ENCODE measurements around the gene EPB41L3. TPM values are rescaled to one million over a fixed set of nuclear protein-coding genes. Genes with fewer than 3 reads are reported as not detected.

The EPB41L3 gene
- total and polyA plus RNA-seq, 3 donors from 2014 or later = 152 to 403 (median 274) TPM

DNA sequence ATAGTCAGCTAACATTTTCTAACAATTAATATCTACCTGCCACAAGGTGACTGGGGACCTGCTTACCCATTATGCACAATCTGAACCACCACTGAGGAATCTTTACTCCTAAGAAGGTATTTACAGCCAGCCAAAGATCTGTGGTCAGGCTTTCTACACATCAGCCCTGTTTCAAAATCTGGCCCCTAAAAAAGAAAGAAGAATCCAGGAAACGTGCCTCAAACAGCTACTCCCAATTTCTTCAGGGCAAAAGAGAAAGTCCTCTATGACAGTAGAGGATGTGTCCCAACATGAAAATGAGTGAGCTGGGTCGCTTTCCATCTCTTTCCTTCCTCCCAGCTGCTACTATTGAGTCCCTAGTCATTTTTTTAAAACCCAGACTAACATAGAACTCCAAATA is 79.5 kb downstream of the EPB41L3 start:
- 80 to 87% methylated on average over 2 of the region's 2 CpGs for WGBS, 2 donors
- Histone ChIP-seq H3K4me1 (peaks cover 8% of the 10 kb centered on the region), H3K27ac (no peak overlapping the region), H3K36me3 (ENCODE audit: low read depth, missing control alignments) (no peaks in the 10 kb centered on the region), H3K27me3 (no peaks in the 10 kb centered on the region), H3K9me3 (no peaks in the 10 kb centered on the region), H3K4me3 (no peak overlapping the region)
- intact Hi-C loops (cut with DNase I; ENCODE audit: low total_unique reads) = no loop called here
- TF ChIP-seq, protein P1, sequence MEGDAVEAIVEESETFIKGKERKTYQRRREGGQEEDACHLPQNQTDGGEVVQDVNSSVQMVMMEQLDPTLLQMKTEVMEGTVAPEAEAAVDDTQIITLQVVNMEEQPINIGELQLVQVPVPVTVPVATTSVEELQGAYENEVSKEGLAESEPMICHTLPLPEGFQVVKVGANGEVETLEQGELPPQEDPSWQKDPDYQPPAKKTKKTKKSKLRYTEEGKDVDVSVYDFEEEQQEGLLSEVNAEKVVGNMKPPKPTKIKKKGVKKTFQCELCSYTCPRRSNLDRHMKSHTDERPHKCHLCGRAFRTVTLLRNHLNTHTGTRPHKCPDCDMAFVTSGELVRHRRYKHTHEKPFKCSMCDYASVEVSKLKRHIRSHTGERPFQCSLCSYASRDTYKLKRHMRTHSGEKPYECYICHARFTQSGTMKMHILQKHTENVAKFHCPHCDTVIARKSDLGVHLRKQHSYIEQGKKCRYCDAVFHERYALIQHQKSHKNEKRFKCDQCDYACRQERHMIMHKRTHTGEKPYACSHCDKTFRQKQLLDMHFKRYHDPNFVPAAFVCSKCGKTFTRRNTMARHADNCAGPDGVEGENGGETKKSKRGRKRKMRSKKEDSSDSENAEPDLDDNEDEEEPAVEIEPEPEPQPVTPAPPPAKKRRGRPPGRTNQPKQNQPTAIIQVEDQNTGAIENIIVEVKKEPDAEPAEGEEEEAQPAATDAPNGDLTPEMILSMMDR (IDR thresholded peaks at IDR 0.05) = no peak
- TF ChIP-seq POLR2A (IDR thresholded peaks at IDR 0.05) = no peak
- no peak for DNase-seq

DNA sequence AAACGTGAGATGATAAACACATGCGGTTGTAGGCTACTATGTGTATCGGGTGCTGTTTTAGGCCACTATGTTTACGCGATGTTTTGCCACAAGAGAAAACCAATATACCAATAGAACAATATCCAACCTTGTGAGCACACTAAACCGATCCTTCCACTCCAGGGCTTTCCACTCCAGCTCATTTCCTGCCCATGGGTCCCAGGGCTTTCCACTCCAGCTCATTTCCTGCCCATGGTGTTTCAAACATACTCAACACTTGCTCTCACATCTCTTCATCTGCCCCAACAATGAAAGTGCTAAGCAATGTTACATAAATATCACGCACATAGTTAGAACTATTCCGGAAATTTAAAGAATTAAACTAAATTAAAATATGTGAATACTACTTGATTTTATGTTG is 80.0 kb downstream of the EPB41L3 start:
- H3K27me3 ChIP-seq = no peaks in the 10 kb centered on the region
- intact Hi-C loops (cut with DNase I; ENCODE audit: low total_unique reads) = no loop called here

DNA sequence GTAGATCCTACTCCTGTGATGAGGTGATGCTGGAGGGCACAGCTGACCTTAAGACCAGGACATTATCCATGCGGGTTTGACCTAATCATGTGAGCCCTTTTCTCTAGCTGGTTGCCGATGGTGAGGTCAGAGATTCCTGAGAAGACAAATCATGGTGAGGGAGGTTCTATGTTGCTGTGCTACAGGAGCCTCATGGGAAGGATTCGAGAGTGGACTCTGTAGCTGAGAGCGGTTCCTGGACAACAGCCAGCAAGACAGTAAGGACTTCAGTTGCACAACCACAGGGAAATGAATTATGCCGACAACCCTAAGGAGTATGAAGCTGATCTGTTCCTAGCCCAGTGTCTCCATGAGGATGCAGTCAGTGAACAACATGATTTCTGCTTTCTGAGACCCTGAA is 80.4 kb downstream of the EPB41L3 start:
- intact Hi-C loops (cut with DNase I; ENCODE audit: low total_unique reads) = no loop called here
- 74 to 88% methylated on average over 5 of the region's 5 CpGs for WGBS, 2 donors
- H3K27ac ChIP-seq = no peak overlapping the region

More for the DNA sequence above, 80.0 kb downstream of the EPB41L3 start:
- 92 to 95% methylated on average over 8 of the region's 8 CpGs for WGBS, 2 donors
- peaks cover 8% of the 10 kb centered on the region for H3K4me1 ChIP-seq
- H3K27ac ChIP-seq = no peak overlapping the region
- H3K9me3 ChIP-seq = no peaks in the 10 kb centered on the region
- H3K36me3 ChIP-seq (ENCODE audit: low read depth, missing control alignments) = no peaks in the 10 kb centered on the region
- no peak for DNase-seq
- TF ChIP-seq POLR2A (IDR thresholded peaks at IDR 0.05) = no peak
- TF ChIP-seq, protein P1 (IDR thresholded peaks at IDR 0.05) = no peak
- no peak overlapping the region for H3K4me3 ChIP-seq

DNA sequence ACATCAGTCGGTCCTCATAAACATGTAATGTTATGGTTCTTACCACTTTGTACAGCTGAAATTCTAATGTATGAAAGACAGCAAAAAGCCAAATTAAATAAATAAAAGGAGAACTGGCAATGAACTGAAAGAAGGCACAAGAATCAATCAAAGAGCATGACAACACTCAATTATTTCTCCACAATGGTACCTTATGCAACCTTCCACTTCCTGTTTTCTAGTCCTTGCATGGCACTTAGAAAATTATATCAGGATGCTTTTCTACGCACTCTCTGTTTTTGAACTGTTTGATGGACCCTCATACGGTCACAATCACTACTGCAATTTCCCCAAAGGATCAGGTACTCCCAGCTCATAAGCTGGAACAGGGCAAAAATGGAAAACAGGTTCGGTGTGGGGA is 81.6 kb downstream of the EPB41L3 start:
- Histone ChIP-seq H3K36me3 (ENCODE audit: low read depth, missing control alignments) (no peaks in the 10 kb centered on the region), H3K27ac (no peak overlapping the region), H3K9me3 (no peaks in the 10 kb centered on the region), H3K4me1 (peaks cover 8% of the 10 kb centered on the region), H3K27me3 (no peaks in the 10 kb centered on the region), H3K4me3 (no peak overlapping the region)
- no peak for DNase-seq
- TF ChIP-seq, protein P1 (IDR thresholded peaks at IDR 0.05) = no peak
- no peak for TF ChIP-seq POLR2A (IDR thresholded peaks at IDR 0.05)
- intact Hi-C loops (cut with DNase I; ENCODE audit: low total_unique reads) = no loop called here
- 90 to 92% methylated on average over 4 of the region's 4 CpGs for WGBS, 2 donors

More for the DNA sequence above, 80.4 kb downstream of the EPB41L3 start:
- peak; percentile 31 for DNase-seq
- Histone ChIP-seq H3K27me3 (no peaks in the 10 kb centered on the region), H3K9me3 (no peaks in the 10 kb centered on the region), H3K36me3 (ENCODE audit: low read depth, missing control alignments) (no peaks in the 10 kb centered on the region), H3K4me1 (peaks cover 8% of the 10 kb centered on the region), H3K4me3 (no peak overlapping the region)
- TF ChIP-seq POLR2A (IDR thresholded peaks at IDR 0.05) = no peak
- TF ChIP-seq, protein P1 (IDR thresholded peaks at IDR 0.05) = no peak

DNA sequence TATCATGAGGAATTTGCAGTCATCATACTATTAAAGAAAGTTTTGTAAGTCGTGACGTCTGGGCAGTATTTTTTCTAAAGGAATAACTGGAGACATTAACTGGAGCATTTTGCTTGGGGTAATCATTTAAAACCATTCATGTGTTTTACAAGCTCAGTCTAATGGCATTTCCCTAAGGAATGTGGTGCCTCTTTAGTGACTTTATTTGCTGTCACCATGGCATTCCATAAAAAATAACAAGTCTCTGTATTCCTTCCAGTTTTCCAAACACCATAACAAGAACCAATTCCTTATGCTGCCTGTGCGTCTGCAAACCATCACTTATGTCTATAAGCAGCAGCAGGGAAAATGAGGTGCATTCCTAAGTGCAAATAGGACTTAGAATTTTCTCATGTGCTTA is 82.8 kb downstream of the EPB41L3 start:
- H3K27me3 ChIP-seq = no peaks in the 10 kb centered on the region
- no peak overlapping the region for H3K4me3 ChIP-seq
- no peak for DNase-seq
- H3K27ac ChIP-seq = no peak overlapping the region
- TF ChIP-seq POLR2A (IDR thresholded peaks at IDR 0.05) = no peak
- TF ChIP-seq, protein P1 (IDR thresholded peaks at IDR 0.05) = no peak
- H3K36me3 ChIP-seq (ENCODE audit: low read depth, missing control alignments) = no peaks in the 10 kb centered on the region
- H3K4me1 ChIP-seq = peaks cover 8% of the 10 kb centered on the region
- 78 to 81% methylated on average over 3 of the region's 3 CpGs for WGBS, 2 donors
- no peaks in the 10 kb centered on the region for H3K9me3 ChIP-seq
- intact Hi-C loops (cut with DNase I; ENCODE audit: low total_unique reads) = no loop called here
